Stomach (tissue), 4 donors: ENCODE results near the gene PI4KB.

Experiments used
- POLR2A ChIP-seq, 4 donors: fragments of 450-650 bp; IDR thresholded peaks; one replicate each; pipeline ENCODE4 v1.6.1; 2016; ENCODE audit warnings: antibody characterized with exemption in 4 of 4, control low read depth in 2 of 4, mild to moderate bottlenecking in 1 of 4, moderate library complexity in 1 of 4
- TF ChIP-seq, protein P1 (sequence below), 7 experiments: fragments of 450-650 bp in 4 of 7; fragments of 200-600 bp in 3 of 7; sonication (generic) in 3 of 7; IDR thresholded peaks; one replicate each; pipeline ENCODE4 v1.5.1; 2016 to 2019; ENCODE audit warnings: antibody characterized with exemption in 7 of 7, control low read depth in 2 of 7, mild to moderate bottlenecking in 1 of 7

GRCh38 chr1:151362308-151363155 is 35.3 kb upstream of the PI4KB start:
- TF ChIP-seq, protein P1, sequence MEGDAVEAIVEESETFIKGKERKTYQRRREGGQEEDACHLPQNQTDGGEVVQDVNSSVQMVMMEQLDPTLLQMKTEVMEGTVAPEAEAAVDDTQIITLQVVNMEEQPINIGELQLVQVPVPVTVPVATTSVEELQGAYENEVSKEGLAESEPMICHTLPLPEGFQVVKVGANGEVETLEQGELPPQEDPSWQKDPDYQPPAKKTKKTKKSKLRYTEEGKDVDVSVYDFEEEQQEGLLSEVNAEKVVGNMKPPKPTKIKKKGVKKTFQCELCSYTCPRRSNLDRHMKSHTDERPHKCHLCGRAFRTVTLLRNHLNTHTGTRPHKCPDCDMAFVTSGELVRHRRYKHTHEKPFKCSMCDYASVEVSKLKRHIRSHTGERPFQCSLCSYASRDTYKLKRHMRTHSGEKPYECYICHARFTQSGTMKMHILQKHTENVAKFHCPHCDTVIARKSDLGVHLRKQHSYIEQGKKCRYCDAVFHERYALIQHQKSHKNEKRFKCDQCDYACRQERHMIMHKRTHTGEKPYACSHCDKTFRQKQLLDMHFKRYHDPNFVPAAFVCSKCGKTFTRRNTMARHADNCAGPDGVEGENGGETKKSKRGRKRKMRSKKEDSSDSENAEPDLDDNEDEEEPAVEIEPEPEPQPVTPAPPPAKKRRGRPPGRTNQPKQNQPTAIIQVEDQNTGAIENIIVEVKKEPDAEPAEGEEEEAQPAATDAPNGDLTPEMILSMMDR (IDR thresholded peaks at IDR 0.05) = no peak
- TF ChIP-seq POLR2A (IDR thresholded peaks at IDR 0.05) = no peak
